GM20431 (cell line): ENCODE data around the gene PCP4L1.
"Not testable (repeated sequence)": the region's sequence is repeated elsewhere in the genome, so short reads cannot be mapped to it uniquely, and the experiment has no call there.

Experiments
- in situ Hi-C: fragments of 300-500 bp; cut with MseI, MboI; formaldehyde crosslinking; loops from one replicate; pipeline ENCODE4 v1.15.0; 2020; ENCODE audit warnings: low sequenced_read_pairs; ENCODE audit not compliant: unreplicated experiment

PCP4L1 gene

GRCh38 chr1:161307892-161308638, 49.5 kb downstream of the PCP4L1 start:
- in situ Hi-C loops, result no loop called here

- in situ Hi-C loops, result no loop called here
Measured at GRCh38 chr1:161309868-161310267, 51.3 kb downstream of the PCP4L1 start, which contains the start of gene MPZ. Gene MPZ, minus strand, starts transcription at chr1:161309968. Its CDS starts 63 bp downstream, at chr1:161309905.

GRCh38 chr1:161311595-161312181, 53.1 kb downstream of the PCP4L1 start:
- in situ Hi-C loops, result no loop called here

GRCh38 chr1:161313554-161314200, 55.1 kb downstream of the PCP4L1 start:
- in situ Hi-C loops, result no loop called here

- in situ Hi-C loops, result no loop called here
Measured at GRCh38 chr1:161314201-161314981, 55.8 kb downstream of the PCP4L1 start, which contains the start of gene SDHC. Gene SDHC, plus strand, starts transcription at chr1:161314381. Its CDS starts 25 bp downstream, at chr1:161314406.

GRCh38 chr1:161315841-161316674, 57.5 kb downstream of the PCP4L1 start:
- in situ Hi-C loops, result not testable (repeated sequence)

- in situ Hi-C loops, result no loop called here
Measured at GRCh38 chr1:161324020-161324419, 65.5 kb downstream of the PCP4L1 start.

- in situ Hi-C loops, result no loop called here
Measured at GRCh38 chr1:161330346-161330745, 71.8 kb downstream of the PCP4L1 start.

- in situ Hi-C loops, result no loop called here
Measured at GRCh38 chr1:161333166-161333565, 74.6 kb downstream of the PCP4L1 start.
